Uterus (tissue), 2 donors: Measurements from ENCODE around the gene ATP8B1.

Source experiments
- CTCF ChIP-seq, 4 experiments: fragments of 200-600 bp in 2 of 4; fragments of 450-650 bp in 2 of 4; sonication (generic) in 2 of 4; IDR thresholded peaks; one replicate each; pipeline ENCODE4 v1.5.1; 2016 to 2019; ENCODE audit warnings: antibody characterized with exemption in 4 of 4, mild to moderate bottlenecking in 2 of 4, moderate library complexity in 1 of 4
- POLR2A ChIP-seq, 2 donors: fragments of 450-650 bp; IDR thresholded peaks; one replicate each; pipeline ENCODE4 v1.6.1; 2016; ENCODE audit warnings: antibody characterized with exemption in 2 of 2, mild to moderate bottlenecking in 1 of 2, moderate library complexity in 1 of 2

- TF ChIP-seq CTCF (IDR thresholded peaks at IDR 0.05) (no peak), POLR2A (IDR thresholded peaks at IDR 0.05) (no peak)
Measured at GRCh38 chr18:57784801-57785114, 18.4 kb downstream of the ATP8B1 start.
